ENCODE measurements around the gene SLC6A20.

SLC6A20 gene

GRCh38 chr3:45712434-45713110 is 83.8 kb downstream of the SLC6A20 start:
- DNase-seq: no peak

GRCh38 chr3:45711931-45712330 is 84.4 kb downstream of the SLC6A20 start:
- DNase-seq: no peak

GRCh38 chr3:45705839-45706808 is 90.2 kb downstream of the SLC6A20 start:
- DNase-seq: no peak

All from SHP77 treated with DMSO at 0.1 percent for 48 hours (cell line).